IMR-90 (cell line): ENCODE data around the gene CTRB1. TPM values are rescaled to one million over a fixed set of nuclear protein-coding genes. Genes with fewer than 3 reads are reported as not detected.

Source experiments
- ATAC-seq: fragments of 200-7000 bp; cut with Tn5 transposase; 2 replicates; pipeline ENCODE4 v1.9.1; 2020; ENCODE audit warnings: low read depth, mild to moderate bottlenecking, moderate library complexity
- BruUV-seq: library from RNA; stranded (reverse); fragments of 400-500 nt; replicated peaks from 2 replicates; lab custom pipeline; 2021; lab: Mats Ljungman, UMichigan
- CTCF ChIA-PET: fragments of 300-600 bp; formaldehyde crosslinking; extraction: SDS; loops from one replicate; lab custom pipeline; 2021; ENCODE audit warnings: antibody characterized with exemption; lab: Yijun Ruan, JAX
- POLR2A ChIA-PET: fragments of 300-600 bp; sonication (Branson Sonifier 250); formaldehyde crosslinking; loops from one replicate; lab custom pipeline; 2022; ENCODE audit warnings: antibody characterized with exemption; ENCODE audit not compliant: unreplicated experiment; lab: Charles Lee
- DNase-seq: peaks from one replicate; pipeline ENCODE4 v3.0.0; 2013
- H2AFZ ChIP-seq: replicated peaks from 2 replicates; pipeline ENCODE3; 2013; ENCODE audit warnings: low read length, mild to moderate bottlenecking; ENCODE audit not compliant: poor library complexity
- H2AK5ac ChIP-seq: 2 replicates; pipeline ENCODE4 v1.6.1; 2013; ENCODE audit warnings: low read depth, low read length, inconsistent platforms
- H2AK9ac ChIP-seq: replicated peaks from 2 replicates; pipeline ENCODE3; 2013; ENCODE audit warnings: mild to moderate bottlenecking, low read depth, low read length, moderate library complexity; ENCODE audit not compliant: poor library complexity
- H2BK120ac ChIP-seq: 2 replicates; pipeline ENCODE4 v1.6.1; 2013; ENCODE audit warnings: low read depth, low read length, inconsistent platforms
- H2BK15ac ChIP-seq: 3 replicates; pipeline ENCODE4 v1.6.1; 2013; ENCODE audit warnings: low read depth, low read length, inconsistent platforms
- H2BK20ac ChIP-seq: 2 replicates; pipeline ENCODE4 v1.6.1; 2013; ENCODE audit warnings: low read depth, mild to moderate bottlenecking, inconsistent platforms, low read length, moderate library complexity
- H2BK5ac ChIP-seq: 2 replicates; pipeline ENCODE4 v1.6.1; 2013; ENCODE audit warnings: mild to moderate bottlenecking, low read depth, low read length, inconsistent platforms; ENCODE audit not compliant: poor library complexity, severe bottlenecking
- H3K14ac ChIP-seq: replicated peaks from 2 replicates; pipeline ENCODE4 v1.6.1; 2013; ENCODE audit warnings: low read depth, low read length, inconsistent platforms
- H3K18ac ChIP-seq: 2 replicates; pipeline ENCODE4 v1.6.1; 2013; ENCODE audit warnings: low read depth, low read length, control low read depth
- H3K23ac ChIP-seq: 2 replicates; pipeline ENCODE4 v1.6.1; 2013; ENCODE audit warnings: low read depth, low read length, inconsistent platforms
- H3K27ac ChIP-seq: 2 replicates; pipeline ENCODE4 v1.5.1; 2013; ENCODE audit warnings: mild to moderate bottlenecking, control low read depth, low read length; ENCODE audit not compliant: insufficient read depth
- H3K27me3 ChIP-seq: 2 replicates; pipeline ENCODE4 v1.6.1; 2013; ENCODE audit warnings: low read length; ENCODE audit not compliant: control insufficient read depth, insufficient read depth
- H3K36me3 ChIP-seq: 2 replicates; pipeline ENCODE4 v1.6.1; 2013; ENCODE audit warnings: low read length, mixed read lengths; ENCODE audit not compliant: control insufficient read depth, insufficient read depth
- H3K4ac ChIP-seq: 2 replicates; pipeline ENCODE4 v1.6.1; 2013; ENCODE audit warnings: low read depth, low read length, inconsistent platforms
- H3K4me1 ChIP-seq: 2 replicates; pipeline ENCODE4 v1.6.1; 2013; ENCODE audit warnings: low read length, mixed read lengths; ENCODE audit not compliant: control insufficient read depth, insufficient read depth
- H3K4me2 ChIP-seq: 2 replicates; pipeline ENCODE4 v1.6.1; 2013; ENCODE audit warnings: low read depth, mild to moderate bottlenecking, control low read depth, low read length, moderate library complexity
- H3K4me3 ChIP-seq: 2 replicates; pipeline ENCODE4 v1.5.1; 2013; ENCODE audit warnings: low read depth, mild to moderate bottlenecking, control low read depth, low read length, moderate library complexity; ENCODE audit not compliant: insufficient read depth
- H3K56ac ChIP-seq: 2 replicates; pipeline ENCODE4 v1.6.1; 2013; ENCODE audit warnings: low read length, inconsistent platforms; ENCODE audit not compliant: insufficient read depth; ENCODE audit errors: extremely low read depth
- H3K79me1 ChIP-seq, 2 experiments: 2 replicates each; pipeline ENCODE4 v1.6.1; 2013; ENCODE audit warnings: low read length in 2 of 2, inconsistent platforms in 1 of 2, low read depth in 1 of 2
- H3K9ac ChIP-seq: 2 replicates; pipeline ENCODE4 v1.6.1; 2013; ENCODE audit warnings: low read depth, low read length, control low read depth
- H3K9me1 ChIP-seq: 2 replicates; pipeline ENCODE4 v1.6.1; 2013; ENCODE audit warnings: low read length, inconsistent platforms; ENCODE audit not compliant: insufficient read depth
- H3K9me3 ChIP-seq: 2 replicates; pipeline ENCODE4 v1.6.1; 2013; ENCODE audit warnings: low read length; ENCODE audit not compliant: control insufficient read depth, insufficient read depth
- H4K20me1 ChIP-seq: 2 replicates; pipeline ENCODE4 v1.6.1; 2013; ENCODE audit warnings: low read length, inconsistent platforms; ENCODE audit not compliant: insufficient read depth
- H4K5ac ChIP-seq: 2 replicates; pipeline ENCODE4 v1.6.1; 2013; ENCODE audit warnings: mild to moderate bottlenecking, low read depth, low read length, control low read depth
- H4K8ac ChIP-seq, 2 experiments: 2 replicates each; pipeline ENCODE4 v1.6.1; 2013; ENCODE audit warnings: low read depth in 2 of 2, low read length in 2 of 2, control low read depth in 1 of 2, inconsistent platforms in 1 of 2
- H4K91ac ChIP-seq: 2 replicates; pipeline ENCODE4 v1.6.1; 2013; ENCODE audit warnings: low read depth, low read length, inconsistent platforms; ENCODE audit not compliant: insufficient read depth
- CEBPB ChIP-seq: IDR thresholded peaks from 2 replicates; pipeline ENCODE4 v1.6.1; 2012; ENCODE audit warnings: low read depth, low read length, improper control_type of control experiment
- CHD1 ChIP-seq: IDR thresholded peaks from 2 replicates; pipeline ENCODE4 v1.6.1; 2012; ENCODE audit warnings: low read depth, low read length, improper control_type of control experiment
- MXI1 ChIP-seq: IDR thresholded peaks from 2 replicates; pipeline ENCODE4 v1.6.1; 2012; ENCODE audit warnings: low read depth, mild to moderate bottlenecking, low read length, moderate library complexity, borderline replicate concordance
- POLR2A ChIP-seq: IDR thresholded peaks from 2 replicates; pipeline ENCODE4 v1.6.1; 2012; ENCODE audit warnings: mild to moderate bottlenecking, low read depth, low read length
- RAD21 ChIP-seq: IDR thresholded peaks from 2 replicates; pipeline ENCODE4 v1.6.1; 2012; ENCODE audit warnings: low read length, improper control_type of control experiment
- RCOR1 ChIP-seq: IDR thresholded peaks from 2 replicates; pipeline ENCODE4 v1.6.1; 2012; ENCODE audit warnings: mild to moderate bottlenecking, low read length, improper control_type of control experiment; ENCODE audit not compliant: insufficient replicate concordance
- RFX5 ChIP-seq: IDR thresholded peaks from 2 replicates; pipeline ENCODE4 v1.8.0; 2012; ENCODE audit warnings: low read depth, mild to moderate bottlenecking, low read length, moderate library complexity
- SMC3 ChIP-seq: fragments of 150-350 bp; IDR thresholded peaks from 2 replicates; pipeline ENCODE4 v1.6.1; 2016; ENCODE audit warnings: low read depth, mild to moderate bottlenecking, antibody characterized with exemption, low read length, moderate library complexity
- WGBS, 2 experiments: methylation state at CpG; one replicate each; pipeline versions ENCODE4 v1.1.5 to v1.1.7; 2013; ENCODE audit warnings: missing lambda C conversion rate in 2 of 2; ENCODE audit not compliant: insufficient read length in 1 of 2; ENCODE audit errors: extremely low coverage in 2 of 2; 5-methylcytosine and 5-hydroxymethylcytosine counted together
- dilution Hi-C: fragments of 300-500 bp; cut with HindIII; formaldehyde crosslinking; loops from one replicate; pipeline ENCODE4 v1.14.3; 2018; ENCODE audit warnings: low sequenced_read_pairs; ENCODE audit not compliant: unreplicated experiment
- in situ Hi-C: fragments of 300-500 bp; cut with MboI; formaldehyde crosslinking; loops from 3 replicates; pipeline ENCODE4 v1.14.3; 2019; ENCODE audit warnings: low sequenced_read_pairs, inconsistent platforms, mixed read lengths
- intact Hi-C: fragments of 100-400 bp; cut with micrococcal nuclease; formaldehyde crosslinking; loops from 2 replicates; pipeline ENCODE4 v1.10.0; 2022
- polyA plus RNA-seq, 3 experiments: library from polyadenylated mRNA; depleted of rRNA; stranded (reverse); fragments of >200 nt; gene quantifications; 2 replicates each; pipeline ENCODE4 v1.2.3, GENCODE V29; 2012; ENCODE audit warnings: low replicate concordance in 1 of 3
- total RNA-seq: library from RNA; depleted of rRNA; stranded (reverse); fragments of >200 nt; gene quantifications from 2 replicates; pipeline ENCODE4 v1.2.3, GENCODE V29; 2012
- TF ChIP-seq, protein P1 (sequence below): conservative IDR thresholded peaks from 2 replicates; pipeline ENCODE4 v1.5.1; 2012; ENCODE audit warnings: mild to moderate bottlenecking, low read depth, low read length, improper control_type of control experiment

Gene CTRB1
- total and polyA plus RNA-seq, 2 of the 4 experiments (the other 2 are of a cell fraction) = not detected

DNA sequence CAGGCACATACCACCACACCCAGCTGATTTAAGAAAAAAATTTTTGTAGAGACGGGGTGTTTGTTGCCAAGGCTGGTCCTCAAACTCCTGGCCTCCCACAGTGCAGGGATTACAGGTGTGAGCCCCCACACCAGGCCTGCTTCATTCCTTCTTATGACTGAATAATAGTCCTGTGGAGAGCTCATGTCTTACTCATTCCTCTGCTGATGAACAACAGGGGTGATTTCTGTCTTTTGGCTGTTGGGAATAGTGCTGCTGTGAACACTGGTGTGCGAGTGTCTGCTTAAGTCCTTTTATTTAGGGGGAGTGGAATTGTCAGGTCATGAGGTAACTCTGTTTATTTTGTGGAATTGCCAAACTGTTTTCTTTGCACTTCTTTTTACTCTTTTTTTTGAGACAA, 2.7 kb upstream of the CTRB1 start:
- DNase-seq (no peak), ATAC-seq (no peak)
- WGBS, 2 experiments = 100% methylated on average over 1 of the region's 2 CpGs; no CpG with 5 or more reads in 1 of the 2 experiments
- BruUV-seq = no TSS peak
- in situ Hi-C loops = loop anchor here (25.0 kb wide), 2 partner anchors 371 to 546 kb away; no protein-coding TSS in a partner anchor
- Histone ChIP-seq H3K9ac (no peak overlapping the region), H3K36me3 (no peaks in the 10 kb centered on the region), H3K9me3 (no peaks in the 10 kb centered on the region), H3K9me1 (no peaks in the 10 kb centered on the region), H3K27ac (no peak overlapping the region), H2AK9ac (no peak overlapping the region), H4K8ac (no peak overlapping the region), H3K56ac (no peak overlapping the region), H2BK20ac (no peak overlapping the region), H3K18ac (no peak overlapping the region), H2BK120ac (no peak overlapping the region), H2AK5ac (no peak overlapping the region), H2BK5ac (no peak overlapping the region), H3K4me1 (no peaks in the 10 kb centered on the region), H3K79me1 (no peaks in the 10 kb centered on the region), H4K20me1 (no peaks in the 10 kb centered on the region), H4K91ac (no peak overlapping the region), H2BK15ac (no peak overlapping the region), H2AFZ (no peak overlapping the region), H3K14ac (no peak overlapping the region), H4K5ac (no peak overlapping the region), H3K4ac (no peak overlapping the region), H3K4me2 (no peak overlapping the region), H3K4me3 (no peak overlapping the region), H3K27me3 (0 out of 2 replicates have a peak, but pooled peaks cover 5% of the 10 kb centered on the region), H3K23ac (no peak overlapping the region)
- ChIA-PET CTCF (no interaction called here), POLR2A (interaction anchor here (0.5 kb wide), 1 partner anchor 87 kb away, joined by 5 read pairs; no protein-coding TSS in a partner anchor)
- dilution Hi-C loops = no loop called here
- TF ChIP-seq POLR2A (no peak), MXI1 (no peak), SMC3 (no peak), CEBPB (no peak), CHD1 (no peak), RFX5 (no peak), RCOR1 (no peak), RAD21 (no peak)
- TF ChIP-seq, protein P1, sequence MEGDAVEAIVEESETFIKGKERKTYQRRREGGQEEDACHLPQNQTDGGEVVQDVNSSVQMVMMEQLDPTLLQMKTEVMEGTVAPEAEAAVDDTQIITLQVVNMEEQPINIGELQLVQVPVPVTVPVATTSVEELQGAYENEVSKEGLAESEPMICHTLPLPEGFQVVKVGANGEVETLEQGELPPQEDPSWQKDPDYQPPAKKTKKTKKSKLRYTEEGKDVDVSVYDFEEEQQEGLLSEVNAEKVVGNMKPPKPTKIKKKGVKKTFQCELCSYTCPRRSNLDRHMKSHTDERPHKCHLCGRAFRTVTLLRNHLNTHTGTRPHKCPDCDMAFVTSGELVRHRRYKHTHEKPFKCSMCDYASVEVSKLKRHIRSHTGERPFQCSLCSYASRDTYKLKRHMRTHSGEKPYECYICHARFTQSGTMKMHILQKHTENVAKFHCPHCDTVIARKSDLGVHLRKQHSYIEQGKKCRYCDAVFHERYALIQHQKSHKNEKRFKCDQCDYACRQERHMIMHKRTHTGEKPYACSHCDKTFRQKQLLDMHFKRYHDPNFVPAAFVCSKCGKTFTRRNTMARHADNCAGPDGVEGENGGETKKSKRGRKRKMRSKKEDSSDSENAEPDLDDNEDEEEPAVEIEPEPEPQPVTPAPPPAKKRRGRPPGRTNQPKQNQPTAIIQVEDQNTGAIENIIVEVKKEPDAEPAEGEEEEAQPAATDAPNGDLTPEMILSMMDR = no peak
- intact Hi-C loops = no loop called here
